ENCODE results near the gene WDR70.

DNA sequence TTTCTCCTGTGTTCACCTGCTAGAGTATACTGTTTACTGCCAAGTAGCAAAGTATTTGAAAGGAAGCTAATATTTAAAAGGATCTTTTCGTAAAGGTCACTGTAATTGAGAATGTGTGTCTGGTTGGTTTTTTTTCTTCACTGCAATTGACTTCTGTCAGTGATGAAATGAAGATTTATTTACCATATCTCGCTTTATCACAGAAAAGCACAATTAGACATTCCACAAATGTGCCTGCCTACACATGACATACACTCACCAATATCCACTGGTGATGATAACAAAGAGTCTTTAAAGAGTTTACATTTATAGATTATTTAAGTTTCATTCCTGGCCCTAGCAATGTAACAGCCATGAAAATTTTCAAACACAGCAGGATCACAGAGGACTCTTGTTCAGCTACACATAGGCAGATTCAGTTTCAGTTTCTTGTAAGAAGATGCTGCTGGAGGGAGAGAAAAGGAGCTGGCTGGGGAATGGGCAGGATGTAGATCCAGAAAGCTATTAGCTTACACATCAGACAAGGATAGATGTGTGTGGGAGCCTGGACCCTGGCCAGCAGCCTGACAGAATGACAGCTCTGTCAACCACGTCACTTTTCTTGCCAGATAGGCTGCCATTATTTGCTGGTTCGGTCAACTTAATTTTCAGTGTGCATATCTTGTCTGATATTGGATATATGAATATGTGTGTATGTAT is 356.7 kb downstream of the WDR70 start:
- TF ChIP-seq PML (IDR thresholded peaks at IDR 0.05; ENCODE audit: low read length) (no peak), CBFB (IDR thresholded peaks at IDR 0.05; ENCODE audit: low read depth) (no peak), RCOR1 (conservative IDR thresholded peaks at IDR 0.05; ENCODE audit: low read depth, low read length) (no peak), SRF (IDR thresholded peaks at IDR 0.05; ENCODE audit: low read depth in 2 of 2, low read length in 2 of 2) (no peak), POLR2AphosphoS5 (IDR thresholded peaks at IDR 0.05; ENCODE audit: low read length) (no peak)

Data from GM12878 (cell line).